HepG2 (cell line): ENCODE data around the gene SERPINA6. TPM values are rescaled to one million over a fixed set of nuclear protein-coding genes. Genes with fewer than 3 reads are reported as not detected.
A peak's percentile ranks its signal among the peaks of the same experiment; 100 is the strongest.

ENCODE experiments used
- ATAC-seq: fragments of 200-7000 bp; cut with Tn5 transposase; 3 replicates; pipeline ENCODE4 v1.9.1; 2020; ENCODE audit warnings: mild to moderate bottlenecking, moderate library complexity
- BruUV-seq: library from RNA; stranded (reverse); fragments of 400-500 nt; replicated peaks from 2 replicates; lab custom pipeline; 2021; lab: Mats Ljungman, UMichigan
- CTCF ChIA-PET: fragments of 300-600 bp; formaldehyde crosslinking; extraction: SDS; loops from one replicate; lab custom pipeline; 2021; ENCODE audit warnings: low total read pairs, inconsistent platforms, low intra/inter-chr PET ratio; lab: Yijun Ruan, JAX
- POLR2A ChIA-PET: fragments of 350-600 bp; sonication (Branson Sonifier 250); formaldehyde crosslinking; loops from one replicate; lab custom pipeline; 2020; ENCODE audit warnings: antibody characterized with exemption, inconsistent platforms; lab: Yijun Ruan, JAX
- DNase-seq: peaks from one replicate; pipeline ENCODE4 v3.0.0-alpha.2; 2015; ENCODE audit warnings: low spot score
- FAIRE-seq: peaks from 3 replicates; lab custom pipeline; 2011; peaks lifted over from hg19 to GRCh38; lab: Jason Lieb, UNC
- H2AFZ ChIP-seq: one replicate; pipeline ENCODE4 v1.6.1; 2011; ENCODE audit warnings: low read length, inconsistent platforms
- H3K27ac ChIP-seq: fragments of 300-600 bp; 3 replicates; pipeline ENCODE4 v1.8.0; 2011; ENCODE audit warnings: mixed run types, mild to moderate bottlenecking, mixed read lengths, low read length, inconsistent platforms; ENCODE audit not compliant: insufficient read depth; ENCODE audit errors: extremely low read length
- H3K27me3 ChIP-seq, 2 experiments: fragments of 200-600 bp in 1 of 2; 2 replicates in 1 of 2; 3 replicates in 1 of 2; pipeline versions ENCODE4 v1.6.0 to v1.8.0; 2011; ENCODE audit warnings: low read length in 2 of 2, mild to moderate bottlenecking in 2 of 2, moderate library complexity in 2 of 2, inconsistent platforms in 1 of 2; ENCODE audit not compliant: insufficient read depth in 2 of 2, control insufficient read depth in 1 of 2
- H3K36me3 ChIP-seq, 2 experiments: fragments of 200-600 bp in 1 of 2; replicated peaks in 1 of 2; 2 replicates in 1 of 2; 3 replicates in 1 of 2; pipeline versions ENCODE4 v1.5.1 to v1.8.0; 2011; ENCODE audit warnings: low read length in 2 of 2, inconsistent platforms in 1 of 2; ENCODE audit not compliant: insufficient read depth in 2 of 2, control insufficient read depth in 1 of 2
- H3K4me1 ChIP-seq: 2 replicates; pipeline ENCODE4 v1.5.1; 2012; ENCODE audit warnings: low read length, inconsistent platforms; ENCODE audit not compliant: insufficient read depth
- H3K4me2 ChIP-seq: 2 replicates; pipeline ENCODE4 v1.6.0; 2011; ENCODE audit warnings: low read depth, low read length, inconsistent platforms
- H3K4me3 ChIP-seq, 3 experiments: fragments of 200-600 bp in 1 of 3; sonication (generic), shearing (Covaris generic) in 1 of 3; replicated peaks in 1 of 3; 2 replicates each; pipeline ENCODE4 v1.5.1; 2011 to 2016; ENCODE audit warnings: low read length in 3 of 3, inconsistent platforms in 2 of 3, low read depth in 2 of 3, mild to moderate bottlenecking in 2 of 3, control low read depth in 1 of 3, mixed read lengths in 1 of 3; ENCODE audit not compliant: insufficient read depth in 1 of 3
- H3K79me2 ChIP-seq: one replicate; pipeline ENCODE4 v1.6.1; 2011; ENCODE audit warnings: low read length, inconsistent platforms; ENCODE audit not compliant: insufficient read depth
- H3K9ac ChIP-seq: 2 replicates; pipeline ENCODE4 v1.6.0; 2011; ENCODE audit warnings: mild to moderate bottlenecking, low read depth, low read length, inconsistent platforms; ENCODE audit not compliant: insufficient read depth
- H3K9me3 ChIP-seq: 2 replicates; pipeline ENCODE4 v1.5.1; 2012; ENCODE audit warnings: mild to moderate bottlenecking, low read length
- H4K20me1 ChIP-seq: 2 replicates; pipeline ENCODE4 v1.6.0; 2011; ENCODE audit warnings: inconsistent platforms, mild to moderate bottlenecking, low read length, moderate library complexity; ENCODE audit not compliant: insufficient read depth
- BORCS8-MEF2B ChIP-seq: sonication (generic); formaldehyde crosslinking; IDR thresholded peaks from 2 replicates; pipeline ENCODE4 v1.8.0; 2022; ENCODE audit warnings: mild to moderate bottlenecking, missing genetic modification reagents
- HNF4A ChIP-seq: sonication (generic); formaldehyde crosslinking; IDR thresholded peaks from 2 replicates; pipeline ENCODE4 v1.4.0; 2020; ENCODE audit warnings: missing genetic modification reagents
- KAT7 ChIP-seq: IDR thresholded peaks from 2 replicates; pipeline ENCODE4 v1.6.1; 2018; ENCODE audit warnings: borderline replicate concordance, missing compliant biosample characterization
- NKX3-1 ChIP-seq: sonication (generic); formaldehyde crosslinking; IDR thresholded peaks from 2 replicates; pipeline ENCODE4 v1.5.0; 2020; ENCODE audit warnings: missing genetic modification reagents
- ONECUT2 ChIP-seq: sonication (generic); formaldehyde crosslinking; IDR thresholded peaks from 2 replicates; pipeline ENCODE4 v1.4.0; 2020; ENCODE audit warnings: missing genetic modification reagents
- PHF8 ChIP-seq: sonication (generic); formaldehyde crosslinking; IDR thresholded peaks from 2 replicates; pipeline ENCODE4 v1.5.0; 2020; ENCODE audit warnings: missing genetic modification reagents
- RARG ChIP-seq: sonication (generic); formaldehyde crosslinking; IDR thresholded peaks from 2 replicates; pipeline ENCODE4 v1.4.0; 2020; ENCODE audit warnings: low read depth, mild to moderate bottlenecking, missing genetic modification reagents
- RBM22 ChIP-seq: fragments of 200-400 bp; formaldehyde crosslinking; optimal IDR thresholded peaks from 2 replicates; pipeline ENCODE3; 2017; ENCODE audit warnings: mild to moderate bottlenecking, low read length, moderate library complexity
- SALL1 ChIP-seq: sonication (generic); formaldehyde crosslinking; IDR thresholded peaks from 2 replicates; pipeline ENCODE4 v1.8.0; 2022; ENCODE audit warnings: mild to moderate bottlenecking, missing genetic modification reagents
- TMF1 ChIP-seq: sonication (generic); formaldehyde crosslinking; IDR thresholded peaks from 2 replicates; pipeline ENCODE4 v1.8.1; 2022; ENCODE audit warnings: low read depth, missing genetic modification reagents
- XRCC5 ChIP-seq: fragments of 200-400 bp; formaldehyde crosslinking; optimal IDR thresholded peaks from 2 replicates; pipeline ENCODE3; 2017; ENCODE audit warnings: mild to moderate bottlenecking, low read length
- YY1 ChIP-seq: IDR thresholded peaks from 2 replicates; pipeline ENCODE4 v1.6.1; 2011; ENCODE audit warnings: low read length, low read depth, moderate library complexity, mild to moderate bottlenecking; ENCODE audit not compliant: insufficient read depth, insufficient replicate concordance
- ZBTB42 ChIP-seq: sonication (generic); formaldehyde crosslinking; IDR thresholded peaks from 2 replicates; pipeline ENCODE4 v1.5.0; 2020; ENCODE audit warnings: mild to moderate bottlenecking, missing genetic modification reagents
- ZFP62 ChIP-seq: sonication (generic); formaldehyde crosslinking; IDR thresholded peaks from 2 replicates; pipeline ENCODE4 v1.4.0; 2020; ENCODE audit warnings: missing genetic modification reagents
- ZFP82 ChIP-seq: sonication (generic); formaldehyde crosslinking; IDR thresholded peaks from 2 replicates; pipeline ENCODE4 v1.5.1; 2020; ENCODE audit warnings: mild to moderate bottlenecking, missing genetic modification reagents, borderline replicate concordance
- ZNF292 ChIP-seq: sonication (generic); formaldehyde crosslinking; IDR thresholded peaks from 2 replicates; pipeline ENCODE4 v1.8.1; 2022; ENCODE audit warnings: mild to moderate bottlenecking, low read depth, missing genetic modification reagents, borderline replicate concordance
- ZNF552 ChIP-seq: sonication (generic); formaldehyde crosslinking; IDR thresholded peaks from 2 replicates; pipeline ENCODE4 v1.9.0; 2022; ENCODE audit warnings: missing genetic modification reagents, mild to moderate bottlenecking, borderline replicate concordance
- ZNF674 ChIP-seq: sonication (generic); formaldehyde crosslinking; IDR thresholded peaks from 2 replicates; pipeline ENCODE4 v1.5.0; 2020; ENCODE audit warnings: low read depth, mild to moderate bottlenecking, missing genetic modification reagents
- ZNF761 ChIP-seq: sonication (generic); formaldehyde crosslinking; conservative IDR thresholded peaks from 2 replicates; pipeline ENCODE4 v1.4.0; 2020; ENCODE audit warnings: mild to moderate bottlenecking, missing genetic modification reagents
- ZNF792 ChIP-seq: IDR thresholded peaks from 2 replicates; pipeline ENCODE4 v1.6.1; 2016
- WGBS: methylation state at CpG from one replicate; pipeline ENCODE4 v1.1.6; 2017; ENCODE audit warnings: low lambda C conversion rate; 5-methylcytosine and 5-hydroxymethylcytosine counted together
- in situ Hi-C: cut with HindIII; loops from 2 replicates; pipeline ENCODE4 v1.10.0; 2017; ENCODE audit warnings: low pct_unique_long_range_greater_than_20kb; ENCODE audit not compliant: extremely low pct_ligation_motif_present
- intact Hi-C: fragments of 100-400 bp; cut with micrococcal nuclease; formaldehyde crosslinking; loops from one replicate; pipeline ENCODE4 v1.10.0; 2022; ENCODE audit not compliant: unreplicated experiment
- polyA plus RNA-seq, 8 experiments: library from polyadenylated mRNA; depleted of rRNA in 3 of 8; stranded (reverse) in 7 of 8; unstranded in 1 of 8; fragments of >200 nt; fragmentation: Illumina TruSeq in 4 of 8; extraction: Trizol in 4 of 8; gene quantifications; 2 replicates each; pipeline versions ENCODE4 v1.2.1 to v1.2.3, GENCODE V29; 2011 to 2016; ENCODE audit warnings: low read depth in 4 of 8, missing spikeins in 1 of 8, mixed read lengths in 1 of 8; ENCODE audit not compliant: insufficient read depth in 1 of 8
- total RNA-seq, 5 experiments: library from RNA; depleted of rRNA; stranded (reverse); fragments of >200 nt; fragmentation: Illumina TruSeq; extraction: Trizol; gene quantifications; 2 replicates each; pipeline ENCODE4 v1.2.3, GENCODE V29; 2016; ENCODE audit warnings: low read depth in 1 of 5
- TF ChIP-seq, protein P1 (sequence below): sonication (generic); formaldehyde crosslinking; IDR thresholded peaks from 2 replicates; pipeline ENCODE4 v1.8.0; 2022; ENCODE audit warnings: mild to moderate bottlenecking, missing genetic modification reagents
- TF ChIP-seq, protein P2 (sequence below): sonication (generic); formaldehyde crosslinking; IDR thresholded peaks from 2 replicates; pipeline ENCODE4 v1.4.0; 2020; ENCODE audit warnings: missing genetic modification reagents

SERPINA6 gene
- total and polyA plus RNA-seq, 2 of the 13 experiments (the other 11 are each of a cell fraction or from before 2014, with no cell fraction given), result 260 to 333 TPM

DNA sequence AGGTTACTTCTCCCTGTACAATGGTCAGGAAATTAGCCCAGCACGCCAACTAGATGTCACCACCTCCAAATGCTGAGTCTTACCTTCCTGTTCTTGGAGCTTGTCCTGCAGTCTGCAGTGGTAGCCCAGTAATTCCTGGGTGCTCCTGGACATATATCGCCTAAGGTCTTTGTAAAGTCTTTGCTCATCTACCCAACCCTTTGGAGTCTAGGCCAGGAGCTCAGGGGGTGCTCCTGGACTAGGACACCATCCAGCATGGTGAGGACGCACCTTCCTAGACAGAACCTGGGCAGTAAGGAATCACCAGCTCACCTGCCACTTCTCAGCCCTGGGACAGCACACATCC, 30.6 kb downstream of the SERPINA6 start (continued):
- TF ChIP-seq SALL1 (CRISPR knock-in tag), result no peak

DNA sequence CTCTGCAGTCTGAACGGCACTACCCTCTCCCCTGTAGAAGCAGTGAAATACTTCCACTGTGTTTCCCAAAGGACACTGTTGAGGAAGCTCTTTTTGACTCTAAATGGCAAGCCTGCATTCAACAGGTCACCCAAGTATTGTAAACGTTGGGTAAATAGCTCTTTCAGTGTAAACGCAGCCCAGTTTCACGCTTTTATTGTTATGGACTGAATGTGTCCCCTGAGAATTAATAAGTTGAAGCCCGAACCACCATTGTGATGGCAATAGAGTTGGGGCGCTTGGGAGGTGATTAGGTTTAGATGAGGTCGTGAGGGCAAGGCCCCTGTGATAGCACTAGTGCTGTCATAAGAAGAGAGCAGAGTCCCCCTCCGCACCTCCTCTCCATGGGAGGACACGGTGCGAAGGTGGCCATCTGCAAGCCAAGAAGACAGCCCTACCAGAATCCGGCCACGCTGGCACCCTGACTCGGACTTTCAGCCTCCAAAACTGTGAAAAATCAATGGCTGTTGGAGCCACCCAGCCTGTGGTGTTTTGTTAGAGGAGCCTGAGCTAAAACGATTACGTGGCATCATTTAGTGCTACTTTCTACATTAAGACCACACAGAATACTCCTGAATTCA, 31.1 kb downstream of the SERPINA6 start:
- no TSS peak for BruUV-seq
- ChIA-PET CTCF (no interaction called here), POLR2A (interaction anchor here (0.7 to 4.9 kb wide), 32 partner anchors 9 to 294 kb away, joined by 3 to 122 read pairs (median 6); partner anchors contain the start of genes CCDC197, DDX24, IFI27L1 and OTUB2)
- WGBS, result 1% methylated on average over 8 of the region's 15 CpGs
- peaks cover 96% of the 10 kb centered on the region for H3K4me1 ChIP-seq
- no peak for FAIRE-seq
- peak; percentile 24 for ATAC-seq
- H3K36me3 ChIP-seq, result peaks cover 6 to 7% of the 10 kb centered on the region in 2 experiments; a peak in 4 of 5 replicates
- DNase-seq, result peak; percentile 35
- peak overlapping the region; percentile 97 for H3K27ac ChIP-seq
- H4K20me1 ChIP-seq, result no peaks in the 10 kb centered on the region
- no peaks in the 10 kb centered on the region for H3K9me3 ChIP-seq
- H3K27me3 ChIP-seq, result no peaks in the 10 kb centered on the region; a peak in 1 of 5 replicates
- no peak overlapping the region for H2AFZ ChIP-seq
- H3K4me2 ChIP-seq, result peak overlapping the region; percentile 98
- peak overlapping the region; percentile 90 for H3K9ac ChIP-seq
- in situ Hi-C loops (no loop called here), intact Hi-C loops (loop anchor here (5.0 kb wide), 1 partner anchor 155 kb away; no protein-coding TSS in a partner anchor)
- peak overlapping the region; percentile 48 to 84 (median 67) for H3K4me3 ChIP-seq
- peaks cover 27% of the 10 kb centered on the region for H3K79me2 ChIP-seq
- TF ChIP-seq ZNF292 (CRISPR knock-in tag) (no peak), ZNF552 (no peak), ZNF761 (CRISPR knock-in tag) (no peak), BORCS8-MEF2B (CRISPR knock-in tag) (peak; percentile 57; the same call in 1 of the 2 replicates), NKX3-1 (CRISPR knock-in tag) (0 out of 2 replicates have a peak, but pooled peaks have one; percentile 38), RARG (no peak), ONECUT2 (CRISPR knock-in tag) (peak; percentile 70), TMF1 (no peak), ZNF674 (CRISPR knock-in tag) (peak; percentile 10; the same call in 1 of the 2 replicates), ZNF792 (CRISPR knock-in tag) (no peak), YY1 (peak; percentile 56), HNF4A (peak; percentile 70), XRCC5 (no peak), KAT7 (CRISPR knock-in tag) (peak; percentile 73; the same call in 1 of the 2 replicates), ZBTB42 (CRISPR knock-in tag) (peak; percentile 62; the same call in 1 of the 2 replicates), ZFP82 (CRISPR knock-in tag) (no peak; the same call in 1 of the 2 replicates), PHF8 (CRISPR knock-in tag) (peak; percentile 0; the same call in 1 of the 2 replicates), ZFP62 (CRISPR knock-in tag) (no peak), RBM22 (peak; percentile 52)
- TF ChIP-seq, protein P1, sequence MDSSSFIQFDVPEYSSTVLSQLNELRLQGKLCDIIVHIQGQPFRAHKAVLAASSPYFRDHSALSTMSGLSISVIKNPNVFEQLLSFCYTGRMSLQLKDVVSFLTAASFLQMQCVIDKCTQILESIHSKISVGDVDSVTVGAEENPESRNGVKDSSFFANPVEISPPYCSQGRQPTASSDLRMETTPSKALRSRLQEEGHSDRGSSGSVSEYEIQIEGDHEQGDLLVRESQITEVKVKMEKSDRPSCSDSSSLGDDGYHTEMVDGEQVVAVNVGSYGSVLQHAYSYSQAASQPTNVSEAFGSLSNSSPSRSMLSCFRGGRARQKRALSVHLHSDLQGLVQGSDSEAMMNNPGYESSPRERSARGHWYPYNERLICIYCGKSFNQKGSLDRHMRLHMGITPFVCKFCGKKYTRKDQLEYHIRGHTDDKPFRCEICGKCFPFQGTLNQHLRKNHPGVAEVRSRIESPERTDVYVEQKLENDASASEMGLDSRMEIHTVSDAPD (CRISPR knock-in tag), result peak; percentile 73
- TF ChIP-seq, protein P2, sequence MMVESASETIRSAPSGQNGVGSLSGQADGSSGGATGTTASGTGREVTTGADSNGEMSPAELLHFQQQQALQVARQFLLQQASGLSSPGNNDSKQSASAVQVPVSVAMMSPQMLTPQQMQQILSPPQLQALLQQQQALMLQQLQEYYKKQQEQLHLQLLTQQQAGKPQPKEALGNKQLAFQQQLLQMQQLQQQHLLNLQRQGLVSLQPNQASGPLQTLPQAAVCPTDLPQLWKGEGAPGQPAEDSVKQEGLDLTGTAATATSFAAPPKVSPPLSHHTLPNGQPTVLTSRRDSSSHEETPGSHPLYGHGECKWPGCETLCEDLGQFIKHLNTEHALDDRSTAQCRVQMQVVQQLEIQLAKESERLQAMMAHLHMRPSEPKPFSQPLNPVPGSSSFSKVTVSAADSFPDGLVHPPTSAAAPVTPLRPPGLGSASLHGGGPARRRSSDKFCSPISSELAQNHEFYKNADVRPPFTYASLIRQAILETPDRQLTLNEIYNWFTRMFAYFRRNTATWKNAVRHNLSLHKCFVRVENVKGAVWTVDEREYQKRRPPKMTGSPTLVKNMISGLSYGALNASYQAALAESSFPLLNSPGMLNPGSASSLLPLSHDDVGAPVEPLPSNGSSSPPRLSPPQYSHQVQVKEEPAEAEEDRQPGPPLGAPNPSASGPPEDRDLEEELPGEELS (CRISPR knock-in tag), result 0 out of 2 replicates have a peak, but pooled peaks have one; percentile 16
